Renal cortical epithelial cell (primary cell): ENCODE data around the gene CDC42EP1. TPM values are rescaled to one million over a fixed set of nuclear protein-coding genes. Genes with fewer than 3 reads are reported as not detected.
"Not testable (repeated sequence)": the region's sequence is repeated elsewhere in the genome, so short reads cannot be mapped to it uniquely, and the experiment has no call there.

Source experiments
- DNase-seq: peaks from one replicate; pipeline ENCODE4 v3.0.0-alpha.2; 2011; ENCODE audit warnings: low read depth
- total RNA-seq: library from RNA; depleted of rRNA; stranded (reverse); fragments of >200 nt; gene quantifications from 2 replicates; pipeline ENCODE4 v1.2.3, GENCODE V29; 2014

Gene CDC42EP1
- total RNA-seq, 1 donor from 2014 or later, result 42.7 TPM

DNA sequence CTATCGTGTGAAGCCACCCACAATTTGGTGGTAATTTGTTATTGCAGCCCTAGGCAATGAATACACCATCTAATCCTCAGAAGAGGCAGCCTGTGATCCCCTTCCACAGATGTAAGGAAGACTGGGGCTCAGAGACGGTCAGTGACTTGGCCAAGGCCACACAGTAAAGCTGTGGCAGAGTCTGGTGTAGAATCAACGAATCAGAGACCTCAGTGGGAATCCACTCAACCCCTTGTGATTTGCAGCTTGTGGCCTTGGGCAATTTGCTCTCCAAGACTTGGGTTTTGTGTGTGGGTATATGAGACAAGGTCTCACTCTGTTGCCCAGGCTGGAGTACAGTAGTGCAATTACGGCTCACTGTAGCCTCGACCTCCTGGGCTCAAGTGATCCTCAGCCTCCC, 17.7 kb downstream of the CDC42EP1 start:
- DNase-seq, result no peak

DNA sequence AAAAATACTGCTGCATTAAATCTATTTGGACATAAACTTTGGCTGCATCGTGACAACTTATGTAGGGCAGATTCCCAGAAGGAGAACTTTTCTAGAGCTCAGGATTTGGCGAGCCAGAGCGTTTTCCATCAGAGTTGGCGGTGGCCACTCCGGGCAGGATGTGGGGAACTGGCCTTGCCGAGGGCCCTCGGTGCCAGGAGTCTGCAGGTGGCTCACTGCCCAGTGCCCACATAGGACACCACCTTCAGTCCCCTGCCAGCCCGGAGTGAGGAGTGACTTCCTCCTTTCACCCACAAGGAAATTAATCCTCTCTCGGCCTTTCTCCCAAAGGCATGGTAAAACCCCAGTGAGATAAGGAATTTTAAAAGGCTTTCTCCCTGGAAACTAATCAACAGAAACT, 21.2 kb downstream of the CDC42EP1 start:
- DNase-seq, result no peak

DNA sequence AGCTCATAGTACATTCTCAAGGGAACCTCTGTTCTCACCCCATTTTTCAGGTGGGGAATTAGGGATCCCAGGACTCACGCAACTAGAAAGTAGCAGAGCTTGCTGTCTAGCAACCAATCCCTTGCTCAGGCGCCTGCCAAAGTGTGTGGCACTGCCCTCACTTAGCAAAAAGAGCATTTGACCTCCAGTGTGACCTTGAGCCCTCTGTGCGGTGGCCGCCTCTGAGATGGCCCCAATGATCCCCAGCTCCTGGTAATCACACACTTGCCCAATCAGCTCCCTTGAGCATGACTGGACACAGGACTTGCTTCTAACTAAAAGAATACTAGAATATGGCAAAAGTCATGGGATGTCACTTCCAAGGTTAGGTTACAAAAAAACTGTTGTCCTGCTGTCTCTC, 22.2 kb downstream of the CDC42EP1 start:
- no peak for DNase-seq

DNA sequence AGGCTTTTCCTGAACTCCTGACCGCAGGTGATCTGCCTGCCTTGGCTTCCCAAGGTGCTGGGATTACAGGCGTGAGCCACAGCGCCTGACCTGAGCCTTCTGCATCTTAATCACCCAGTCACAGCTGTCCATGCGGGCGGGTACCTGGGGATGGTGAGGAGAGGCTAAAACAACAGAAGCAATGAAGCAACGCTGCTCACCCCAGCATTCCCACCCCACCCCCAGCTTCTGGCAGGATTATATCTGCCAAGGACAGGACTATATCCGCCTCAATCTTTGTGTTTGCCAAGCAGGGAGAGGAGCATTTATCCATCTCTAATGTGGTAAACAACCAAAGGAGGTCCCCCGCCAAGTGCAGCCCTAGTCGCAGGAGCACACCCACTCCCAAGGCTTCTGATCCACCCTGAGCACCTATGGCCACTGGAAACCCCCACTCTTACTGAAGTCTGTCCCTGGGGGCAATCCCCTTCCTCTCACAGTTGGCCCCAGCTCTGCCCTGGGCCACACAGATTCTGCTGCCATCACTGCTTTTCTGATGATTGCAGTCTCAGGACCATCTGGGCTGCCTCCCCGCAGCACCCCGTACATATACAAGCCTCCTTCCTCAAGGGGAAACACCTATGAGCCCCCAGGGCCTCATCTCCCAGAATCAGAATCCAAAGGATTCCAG, 28.4 kb downstream of the CDC42EP1 start:
- peak; percentile 30 for DNase-seq

DNA sequence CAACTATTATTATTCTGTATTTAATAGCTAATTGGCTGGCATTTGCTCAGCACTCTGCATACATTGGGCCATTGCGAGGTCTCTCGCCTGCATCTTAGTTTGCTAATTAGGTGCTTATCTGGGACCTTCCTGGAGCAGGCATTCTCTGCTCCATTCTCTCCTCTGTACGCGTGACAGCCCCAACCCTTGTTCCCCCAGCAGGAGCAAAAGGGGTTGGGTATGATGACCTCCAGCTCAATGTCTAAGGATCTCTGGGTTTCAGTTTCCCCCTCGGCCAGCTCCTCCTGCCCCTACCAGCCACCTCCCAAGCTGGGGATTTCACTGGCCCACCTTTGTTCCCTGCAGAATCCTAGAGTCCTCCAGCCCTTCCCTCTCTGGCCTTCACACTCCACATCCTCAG, 29.4 kb downstream of the CDC42EP1 start:
- DNase-seq, result no peak

DNA sequence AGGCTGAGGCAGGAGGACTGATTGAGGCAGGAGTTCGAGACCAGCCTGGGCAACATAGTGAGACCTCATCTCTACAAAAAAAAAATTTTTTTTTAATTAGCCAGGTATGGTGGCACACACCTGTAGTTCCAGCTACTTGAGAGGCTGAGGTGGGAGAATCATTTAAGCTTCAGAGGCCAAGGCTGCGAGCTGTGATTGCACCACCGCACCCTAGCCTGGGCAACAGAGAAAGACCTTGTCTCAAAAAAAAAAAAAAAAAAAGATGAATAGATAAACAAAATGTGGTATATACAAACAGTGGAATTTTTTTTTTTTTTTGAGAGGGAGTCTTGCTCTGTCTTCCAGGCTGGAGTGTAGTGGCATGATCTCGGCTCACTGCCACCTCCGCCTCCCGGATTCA, 30.8 kb downstream of the CDC42EP1 start:
- not testable (repeated sequence) for DNase-seq

DNA sequence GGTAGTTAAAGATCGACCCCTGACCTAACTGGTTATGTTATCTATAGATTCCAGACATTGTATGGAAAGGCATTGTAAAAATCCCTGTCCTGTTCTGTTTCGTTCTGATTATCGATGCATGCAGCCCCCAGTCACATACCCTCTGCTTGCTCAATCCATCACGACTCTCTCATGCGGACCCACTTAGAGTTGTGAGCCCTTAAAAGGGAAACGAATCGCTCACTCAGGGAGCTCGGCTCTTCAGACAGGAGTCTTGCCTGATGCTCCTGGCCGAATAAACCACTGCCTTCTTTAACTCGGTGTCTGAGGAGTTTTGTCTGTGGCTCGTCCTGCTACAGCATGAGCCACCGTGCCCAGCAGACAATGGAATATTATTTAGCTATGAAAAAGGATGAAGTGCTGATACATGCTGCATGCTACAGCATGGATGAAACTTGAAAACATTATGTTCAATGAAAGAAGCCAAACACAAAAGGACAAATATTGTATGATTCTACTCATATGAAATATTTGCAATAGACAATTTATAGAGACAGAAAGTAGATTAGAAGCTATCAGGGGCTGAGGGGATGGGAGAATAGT, 31.6 kb downstream of the CDC42EP1 start:
- DNase-seq, result no peak

DNA sequence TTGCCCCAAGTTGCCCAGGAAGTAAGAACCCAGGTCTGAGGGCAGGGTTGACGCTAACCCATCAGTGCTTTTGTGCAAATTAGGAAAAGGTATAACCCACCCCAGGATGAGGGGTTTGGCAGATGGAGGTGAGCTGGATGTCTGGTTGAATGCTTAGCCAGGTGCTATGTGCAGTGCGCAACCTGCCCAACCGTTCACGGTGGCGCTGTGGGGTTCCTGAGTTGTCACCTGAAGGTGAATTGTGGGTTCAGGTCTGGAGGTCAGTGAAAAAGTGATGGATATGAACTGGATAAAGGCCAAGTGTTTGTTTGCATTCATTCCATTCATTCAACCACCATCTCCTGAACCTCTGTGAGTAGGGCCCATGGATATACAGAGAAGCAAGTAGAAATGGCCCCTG, 34.0 kb downstream of the CDC42EP1 start:
- no peak for DNase-seq

DNA sequence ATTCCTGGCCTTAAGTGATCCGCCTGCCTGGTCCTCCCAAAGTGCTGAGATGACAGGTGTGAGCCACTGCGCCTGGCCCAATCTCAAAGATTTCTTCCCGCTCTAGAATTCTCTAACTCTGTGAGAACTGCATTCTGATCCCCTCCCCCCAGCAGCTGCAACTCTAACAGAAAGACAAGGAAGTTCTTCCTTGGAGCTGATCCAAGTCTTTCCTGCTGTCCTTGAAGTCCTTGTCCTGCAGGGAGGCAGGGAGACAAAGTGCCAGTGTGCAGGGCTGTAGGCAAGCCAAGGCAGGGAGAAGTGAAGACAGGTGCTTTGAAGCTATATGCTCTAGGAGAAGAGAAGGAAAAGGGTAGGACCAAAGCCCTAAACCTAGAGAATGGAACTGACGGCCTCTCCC, 38.9 kb downstream of the CDC42EP1 start:
- no peak for DNase-seq

DNA sequence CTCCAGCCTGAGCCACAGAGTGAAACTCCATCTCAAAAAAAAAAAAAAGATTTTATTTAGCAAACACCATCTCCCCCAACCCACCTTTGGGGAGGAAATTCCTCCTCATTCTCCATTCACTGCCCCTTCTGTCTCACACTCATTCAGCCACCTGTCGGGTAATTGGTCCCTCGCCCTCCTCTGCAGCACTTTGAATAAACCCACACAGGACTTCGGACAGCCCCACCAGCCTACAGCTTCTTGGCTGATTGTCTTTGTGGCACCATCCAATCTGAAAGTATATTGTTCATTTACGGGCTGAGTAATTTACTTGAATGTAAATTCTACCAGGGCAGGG, 40.9 kb downstream of the CDC42EP1 start:
- no peak for DNase-seq

DNA sequence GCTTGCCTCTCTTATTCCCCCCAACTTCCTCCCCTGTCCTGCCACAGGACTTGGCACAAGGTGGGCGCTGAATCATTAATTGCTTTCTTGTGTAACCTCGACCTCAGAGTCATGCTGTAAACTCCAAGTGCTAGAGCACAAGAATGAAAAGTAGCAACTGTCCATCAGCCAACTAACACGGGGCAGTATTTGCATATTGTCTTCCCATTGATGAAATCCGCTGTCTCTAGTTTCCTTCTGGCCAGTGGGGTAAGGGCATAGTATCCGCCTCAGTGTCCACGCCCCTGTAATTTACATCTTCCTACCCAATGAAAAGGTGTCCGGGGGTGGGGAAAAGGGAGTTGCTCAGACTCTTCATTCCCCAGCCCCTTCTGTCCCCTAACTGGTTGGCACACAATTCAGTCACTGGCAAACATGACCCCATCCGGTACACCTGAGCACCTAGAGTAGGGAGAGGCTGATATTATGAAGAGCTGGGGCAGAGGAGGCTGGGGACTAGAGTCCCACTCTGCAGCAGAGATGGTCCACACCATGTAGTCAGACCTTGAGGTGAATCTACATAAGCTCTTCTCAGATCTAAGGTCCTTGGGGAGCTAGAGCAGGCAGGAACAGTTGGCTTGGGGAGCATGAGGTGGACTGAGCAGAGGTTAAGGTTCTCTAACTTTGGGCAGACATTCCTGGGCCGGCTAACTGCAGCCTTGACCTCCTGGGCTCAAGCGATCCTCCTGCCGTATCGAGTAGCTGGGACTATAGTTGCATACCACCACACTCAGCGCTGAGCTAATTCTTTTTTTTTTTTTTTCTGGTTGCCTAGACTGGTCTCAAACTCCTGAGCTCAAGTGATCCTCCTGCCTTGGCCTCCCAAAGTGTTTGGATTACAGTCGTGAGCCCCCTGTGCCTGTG, 41.5 kb downstream of the CDC42EP1 start:
- peak; percentile 97 for DNase-seq

DNA sequence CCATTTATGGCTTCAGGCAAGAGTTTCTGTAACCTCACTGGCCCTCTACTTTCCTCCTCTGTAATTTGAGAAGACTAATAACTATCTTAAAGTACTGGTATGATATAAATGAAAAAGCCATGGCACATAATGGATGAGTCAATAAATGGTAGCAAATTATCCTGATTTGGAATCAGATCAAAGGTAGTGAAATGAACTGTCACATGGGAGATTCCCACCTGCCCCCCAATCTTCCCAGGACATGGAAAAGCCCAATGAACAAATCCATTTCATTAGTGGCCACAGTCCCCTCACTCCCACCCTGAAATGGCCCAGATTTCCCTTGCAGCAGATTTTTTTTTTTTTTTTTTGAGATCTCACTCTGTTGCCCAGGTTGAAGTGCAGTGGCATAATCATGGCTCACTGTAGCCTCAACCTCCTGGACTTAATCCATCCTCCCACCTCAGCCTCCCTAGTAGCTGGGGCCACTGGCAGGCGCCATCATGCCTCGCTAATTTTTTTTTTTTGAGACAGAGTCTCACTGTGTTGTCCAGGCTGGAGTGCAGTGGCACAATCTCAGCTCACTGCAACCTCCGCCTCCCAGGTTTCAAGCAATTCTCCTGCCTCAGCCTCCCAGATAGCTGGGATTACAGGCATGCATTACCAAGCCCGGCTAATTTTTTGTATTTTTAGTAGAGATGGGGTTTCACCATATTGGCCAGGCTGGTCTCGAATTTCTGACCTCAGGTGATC, 42.4 kb downstream of the CDC42EP1 start:
- not testable (repeated sequence) for DNase-seq

DNA sequence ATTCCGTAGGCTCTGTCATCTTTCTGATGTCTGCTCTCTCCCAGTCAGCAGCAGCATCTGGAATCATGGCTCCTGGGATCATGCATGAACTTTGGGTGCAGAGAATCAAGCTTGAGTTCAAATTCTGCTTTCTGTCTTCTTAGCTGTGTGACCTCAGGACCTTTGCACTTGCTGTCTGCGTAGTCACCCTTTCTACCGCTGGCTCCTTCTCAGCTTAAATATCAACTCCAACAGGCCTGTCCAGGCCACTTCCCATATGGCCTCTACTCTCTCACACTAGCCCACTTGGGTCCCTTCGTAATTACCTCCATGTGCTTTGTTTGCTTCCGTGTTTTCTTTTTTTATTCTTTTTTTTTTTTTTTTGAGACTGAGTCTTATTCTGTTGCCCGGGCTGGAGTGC, 43.8 kb downstream of the CDC42EP1 start:
- no peak for DNase-seq

DNA sequence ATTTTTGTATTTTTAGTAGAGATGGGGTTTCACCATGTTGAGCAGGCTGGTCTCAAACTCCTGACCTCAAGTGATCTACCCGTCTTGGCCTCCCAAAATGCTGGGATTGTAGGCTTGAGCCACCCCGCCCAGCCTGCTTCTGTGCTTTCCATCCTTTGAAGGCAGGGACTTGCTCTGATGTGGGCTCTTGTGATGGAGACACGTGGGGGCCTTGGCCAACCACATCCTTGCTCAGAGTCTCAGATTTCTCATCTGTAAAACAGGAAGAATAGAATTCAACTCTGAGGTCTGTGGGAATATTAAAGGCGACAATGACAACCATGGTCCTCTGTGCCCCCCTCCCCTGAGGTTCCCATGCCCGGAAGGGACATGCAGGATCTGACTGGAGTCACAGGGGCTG, 44.6 kb downstream of the CDC42EP1 start:
- no peak for DNase-seq

DNA sequence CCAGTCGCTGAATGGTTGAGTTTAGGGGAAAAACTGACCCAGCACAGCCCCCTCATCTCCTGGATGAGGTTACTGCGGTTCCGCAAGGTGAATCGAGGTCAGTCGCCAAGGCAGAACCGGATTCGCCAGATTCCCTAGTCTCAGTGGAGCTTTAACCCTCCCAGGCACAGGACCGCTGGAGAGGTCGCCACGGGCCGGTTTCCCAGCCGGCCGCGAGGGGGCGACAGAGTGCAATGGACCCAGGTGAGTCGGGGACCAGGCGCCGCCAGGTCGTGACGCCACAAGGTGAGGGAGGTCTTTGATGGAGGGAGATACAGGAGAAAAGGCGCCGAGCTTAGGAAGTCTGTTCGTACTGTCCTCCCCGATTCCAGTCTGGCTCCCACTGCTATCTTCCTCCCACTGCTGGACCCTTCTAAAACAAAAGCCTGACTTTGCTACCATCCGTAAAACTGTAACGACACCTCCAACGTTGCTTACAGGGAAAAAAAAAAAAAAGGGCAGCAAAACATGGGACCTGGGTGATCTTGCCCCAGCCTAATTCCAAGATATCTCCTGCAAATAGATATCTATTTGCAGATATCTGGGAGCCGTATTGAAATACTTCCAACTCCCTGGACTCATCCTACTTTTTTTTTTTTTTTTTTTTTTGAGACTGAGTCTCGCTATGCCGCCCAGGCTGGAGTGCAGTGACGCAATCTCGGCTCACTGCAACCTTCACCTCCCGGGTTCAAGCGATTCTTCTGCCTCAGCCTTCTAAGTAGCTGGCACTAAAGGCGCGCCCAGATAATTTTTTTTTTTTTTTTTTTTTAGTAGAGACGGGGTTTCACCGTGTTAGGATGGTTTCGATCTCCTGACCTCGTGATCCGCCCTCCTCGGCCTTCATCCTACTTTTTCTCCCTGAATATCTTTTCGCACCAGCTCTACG, 47.0 kb downstream of the CDC42EP1 start:
- peak; percentile 51 for DNase-seq

DNA sequence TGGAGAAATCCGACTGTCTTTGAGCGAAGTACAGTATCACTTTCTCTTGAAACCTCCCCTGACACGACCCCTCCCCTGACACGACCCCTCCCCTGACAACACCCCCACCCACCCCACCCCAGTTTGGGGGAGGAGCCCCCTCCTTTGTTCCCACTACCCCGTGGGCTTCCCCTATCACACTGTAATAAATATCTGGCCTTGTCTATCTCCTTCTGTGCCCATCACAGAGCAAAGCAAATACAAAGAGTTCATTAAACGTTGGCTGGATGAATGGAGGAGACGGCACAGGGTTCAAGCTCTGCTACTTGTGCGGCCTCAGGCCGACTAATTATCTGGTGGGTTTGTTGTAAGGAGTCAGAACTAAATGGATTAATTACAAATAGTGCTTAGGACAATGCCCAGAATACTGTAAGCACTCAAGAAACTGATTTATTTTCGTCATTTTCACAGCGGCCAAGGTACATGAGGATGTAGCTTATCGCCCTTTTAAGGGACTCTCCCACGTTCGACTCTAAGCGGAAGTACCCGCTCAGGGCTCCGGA, 47.7 kb downstream of the CDC42EP1 start:
- DNase-seq, result no peak

DNA sequence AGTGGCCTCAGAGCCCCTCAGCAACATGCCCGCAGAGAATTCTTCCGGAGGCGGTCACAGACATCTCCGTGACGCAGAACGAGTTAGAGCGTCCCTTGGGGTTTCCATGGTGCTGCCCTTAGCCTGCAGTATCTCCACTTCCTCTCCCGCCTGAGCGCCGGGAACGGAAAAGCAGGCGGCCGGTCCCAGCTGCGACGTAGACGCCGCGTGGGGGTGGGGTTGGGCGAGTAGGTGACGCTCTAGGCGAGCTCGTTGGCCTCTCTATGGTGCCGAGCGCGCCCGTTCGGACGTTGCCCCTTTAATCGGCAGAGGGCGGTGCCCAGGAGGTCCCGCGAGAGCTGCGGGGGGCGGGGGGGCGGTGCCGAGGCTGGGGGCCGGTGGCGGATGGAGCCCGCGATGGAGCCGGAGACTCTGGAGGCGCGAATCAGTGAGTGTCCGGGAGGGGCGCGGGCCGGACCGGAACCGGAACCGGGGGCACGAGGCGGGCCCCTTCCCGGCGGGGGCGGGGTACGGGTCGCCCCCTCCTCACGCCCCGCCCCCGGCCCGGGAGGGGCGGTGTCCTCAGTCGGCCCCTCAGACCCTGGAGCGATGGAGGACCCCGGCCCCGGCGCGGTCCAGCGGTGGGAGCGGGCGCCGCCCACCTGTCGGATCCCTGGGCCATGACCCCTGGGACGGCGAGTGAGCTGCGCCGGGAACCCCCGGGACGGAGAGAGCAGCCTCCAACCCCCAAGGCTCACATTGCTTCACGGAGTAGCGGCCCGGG, 48.4 kb downstream of the CDC42EP1 start, which contains the start of gene GGA1:
Gene GGA1, plus strand, starts transcription at position 358 of the 763 bp plus-strand sequence. Its CDS starts 27 bp downstream, at position 385.
- DNase-seq, result peak; percentile 93

DNA sequence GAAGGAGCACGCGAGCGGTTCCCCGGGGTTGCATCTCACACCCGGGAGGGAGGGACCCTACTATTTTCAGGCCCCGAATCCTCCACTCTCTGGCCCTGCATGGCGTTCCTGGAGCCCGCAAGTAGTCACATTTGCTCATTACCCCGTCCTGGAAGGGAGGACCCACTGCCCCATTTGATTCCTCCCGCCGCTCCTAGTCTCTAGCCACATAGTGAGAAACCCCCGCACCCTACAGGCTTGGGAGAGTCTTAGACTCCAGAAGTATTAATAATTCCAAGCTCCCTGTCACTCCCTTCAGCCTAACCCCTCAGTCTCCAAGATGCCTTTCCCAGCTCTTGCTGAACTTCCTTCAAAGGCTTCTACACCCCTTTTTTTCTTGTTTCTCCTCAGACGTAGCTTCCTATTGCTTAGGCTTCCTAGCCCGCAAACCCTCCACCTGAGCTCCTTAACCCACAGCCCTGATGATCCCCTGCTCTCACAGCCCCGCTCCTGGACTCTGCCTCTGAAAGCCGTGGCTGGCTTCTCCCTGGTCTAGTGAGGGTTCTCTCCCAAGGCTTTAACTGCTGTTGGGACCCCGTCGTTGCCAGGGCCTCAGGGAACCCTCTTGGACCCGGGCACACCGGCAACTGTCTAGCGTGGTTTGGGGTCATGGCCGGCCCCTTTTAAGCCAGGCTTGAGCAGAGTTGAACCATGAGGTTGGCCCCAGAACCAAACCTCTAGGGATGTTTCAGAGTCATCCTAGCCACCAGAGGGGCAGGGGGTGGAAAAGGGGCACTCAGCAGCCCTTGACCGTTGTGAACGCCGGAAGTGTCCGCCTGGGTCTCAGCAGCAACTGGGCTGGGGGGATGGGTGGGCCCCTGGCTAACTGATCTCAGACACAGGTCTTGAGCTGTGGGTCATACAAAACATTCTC, 49.2 kb downstream of the CDC42EP1 start:
- no peak for DNase-seq

DNA sequence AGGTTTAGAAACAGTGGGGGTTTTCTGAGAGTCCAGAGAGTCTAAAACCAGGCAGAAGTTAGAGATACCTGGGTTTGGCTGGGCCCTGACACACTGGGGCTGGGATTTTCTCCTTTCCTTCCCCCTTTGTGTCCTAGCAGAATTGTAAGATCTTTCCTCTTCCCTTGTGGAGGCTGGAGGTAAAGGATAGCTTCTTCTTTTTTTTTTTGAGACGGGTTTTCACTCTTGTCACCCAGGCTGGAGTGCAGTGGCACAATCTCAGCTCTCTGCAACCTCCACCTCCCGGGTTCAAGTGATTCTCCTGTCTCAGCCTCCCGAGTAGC, 49.8 kb downstream of the CDC42EP1 start:
- not testable (repeated sequence) for DNase-seq
